Measurements from ENCODE around the gene LAMTOR3. TPM values are rescaled to one million over a fixed set of nuclear protein-coding genes. Genes with fewer than 3 reads are reported as not detected.
"Not testable (repeated sequence)": the region's sequence is repeated elsewhere in the genome, so short reads cannot be mapped to it uniquely, and the experiment has no call there.

Gene LAMTOR3
- total RNA-seq, 5 donors from 2014 or later (not counting 1 experiment from before 2014, with no cell fraction given): 17.5 to 25.0 (median 19.4) TPM

- peaks cover 4 to 8% (median 7%) of the 10 kb centered on the region in 3 donors for H3K4me1 Mint-ChIP-seq
- no peaks in the 10 kb centered on the region for H3K27me3 ChIP-seq (replicated peaks in 1 of 2; ENCODE audit: control insufficient read depth in 2 of 2, extremely low read depth in 1 of 2, insufficient read depth in 2 of 2, low read length in 1 of 2)
- peaks cover 44% of the 10 kb centered on the region for H3K36me3 Mint-ChIP-seq
- no peaks in the 10 kb centered on the region for H3K4me1 ChIP-seq (ENCODE audit: control insufficient read depth in 1 of 2, extremely low read depth in 1 of 2, insufficient read depth in 2 of 2, low read length in 2 of 2)
- ChIA-PET POLR2A (no interaction called here), CTCF (no interaction called here)
- H3K9me3 ChIP-seq: no peaks in the 10 kb centered on the region
- H3K4me3 Mint-ChIP-seq: no peak overlapping the region
- peaks cover 4 to 21% of the 10 kb centered on the region in 2 donors for H3K36me3 ChIP-seq (ENCODE audit: control insufficient read depth in 2 of 2, extremely low read depth in 1 of 2, insufficient read depth in 1 of 2, low read length in 1 of 2)
- H3K4me3 ChIP-seq (ENCODE audit: control insufficient read depth in 1 of 2, extremely low read depth in 1 of 2, low read length in 1 of 2): no peak overlapping the region
- WGBS (ENCODE audit: insufficient coverage): no CpG with 5 or more reads among the region's 2 CpGs
- H3K9me3 Mint-ChIP-seq: no peaks in the 10 kb centered on the region
- H3K27me3 Mint-ChIP-seq: no peaks in the 10 kb centered on the region
- no peak overlapping the region for H3K27ac ChIP-seq (ENCODE audit: low read length)
- no peak overlapping the region for H3K27ac Mint-ChIP-seq
- DNase-seq (no peak), ATAC-seq (replicated peaks in 1 of 4) (no peak)
These were observed 58.3 kb downstream of the LAMTOR3 start for GRCh38 chr4:99835942-99836341.

- Mint-ChIP-seq H3K4me1 (peaks cover 6 to 11% (median 7%) of the 10 kb centered on the region in 3 donors), H3K27ac (no peak overlapping the region), H3K36me3 (peaks cover 42% of the 10 kb centered on the region), H3K27me3 (no peaks in the 10 kb centered on the region), H3K9me3 (no peaks in the 10 kb centered on the region), H3K4me3 (no peak overlapping the region)
- WGBS (ENCODE audit: insufficient coverage): 100% methylated on average over 4 of the region's 7 CpGs
- ChIA-PET CTCF (interaction anchor here in 1 of 2 donors (0.7 kb wide), 1 partner anchor 31 kb away, joined by 3 read pairs; no protein-coding TSS in a partner anchor), POLR2A (no interaction called here)
- ATAC-seq (replicated peaks in 1 of 4) (no peak), DNase-seq (no peak)
- H3K4me1 ChIP-seq (ENCODE audit: control insufficient read depth in 1 of 2, extremely low read depth in 1 of 2, insufficient read depth in 2 of 2, low read length in 2 of 2): no peaks in the 10 kb centered on the region
- peaks cover 4 to 20% of the 10 kb centered on the region in 2 donors for H3K36me3 ChIP-seq (ENCODE audit: control insufficient read depth in 2 of 2, extremely low read depth in 1 of 2, insufficient read depth in 1 of 2, low read length in 1 of 2)
- H3K27me3 ChIP-seq (replicated peaks in 1 of 2; ENCODE audit: control insufficient read depth in 2 of 2, extremely low read depth in 1 of 2, insufficient read depth in 2 of 2, low read length in 1 of 2): no peaks in the 10 kb centered on the region
- H3K27ac ChIP-seq (ENCODE audit: low read length): no peak overlapping the region
- H3K4me3 ChIP-seq (ENCODE audit: control insufficient read depth in 1 of 2, extremely low read depth in 1 of 2, low read length in 1 of 2): no peak overlapping the region
- no peaks in the 10 kb centered on the region for H3K9me3 ChIP-seq
These were observed 59.7 kb downstream of the LAMTOR3 start for GRCh38 chr4:99834569-99834968.

GRCh38 chr4:99833756-99834155 is 60.5 kb downstream of the LAMTOR3 start:
- Mint-ChIP-seq H3K4me1 (peaks cover 5 to 11% (median 6%) of the 10 kb centered on the region in 3 donors), H3K36me3 (peaks cover 38% of the 10 kb centered on the region), H3K27me3 (no peaks in the 10 kb centered on the region), H3K27ac (no peak overlapping the region), H3K9me3 (no peaks in the 10 kb centered on the region), H3K4me3 (no peak overlapping the region)
- DNase-seq (no peak), ATAC-seq (replicated peaks in 1 of 4) (no peak)
- H3K9me3 ChIP-seq: no peaks in the 10 kb centered on the region
- H3K27ac ChIP-seq (ENCODE audit: low read length): no peak overlapping the region
- no peaks in the 10 kb centered on the region for H3K4me1 ChIP-seq (ENCODE audit: control insufficient read depth in 1 of 2, extremely low read depth in 1 of 2, insufficient read depth in 2 of 2, low read length in 2 of 2)
- H3K27me3 ChIP-seq (replicated peaks in 1 of 2; ENCODE audit: control insufficient read depth in 2 of 2, extremely low read depth in 1 of 2, insufficient read depth in 2 of 2, low read length in 1 of 2): no peaks in the 10 kb centered on the region
- CTCF ChIA-PET: no interaction called here
- peaks cover 4 to 17% of the 10 kb centered on the region in 2 donors for H3K36me3 ChIP-seq (ENCODE audit: control insufficient read depth in 2 of 2, extremely low read depth in 1 of 2, insufficient read depth in 1 of 2, low read length in 1 of 2)
- POLR2A ChIA-PET: no interaction called here
- 100% methylated on average over 3 of the region's 5 CpGs for WGBS (ENCODE audit: insufficient coverage)
- H3K4me3 ChIP-seq (ENCODE audit: control insufficient read depth in 1 of 2, extremely low read depth in 1 of 2, low read length in 1 of 2): no peak overlapping the region

GRCh38 chr4:99832758-99833157 is 61.5 kb downstream of the LAMTOR3 start:
- H3K4me1 ChIP-seq (ENCODE audit: control insufficient read depth in 1 of 2, extremely low read depth in 1 of 2, insufficient read depth in 2 of 2, low read length in 2 of 2): no peaks in the 10 kb centered on the region
- H3K4me3 ChIP-seq (ENCODE audit: control insufficient read depth in 1 of 2, extremely low read depth in 1 of 2, low read length in 1 of 2): no peak overlapping the region
- H3K36me3 ChIP-seq (ENCODE audit: control insufficient read depth in 2 of 2, extremely low read depth in 1 of 2, insufficient read depth in 1 of 2, low read length in 1 of 2): peaks cover 4 to 17% of the 10 kb centered on the region in 2 donors
- H3K27ac Mint-ChIP-seq: no peak overlapping the region
- no peaks in the 10 kb centered on the region for H3K9me3 ChIP-seq
- DNase-seq: no peak
- no peak overlapping the region for H3K4me3 Mint-ChIP-seq
- no peak overlapping the region for H3K27ac ChIP-seq (ENCODE audit: low read length)
- H3K9me3 Mint-ChIP-seq: no peaks in the 10 kb centered on the region
- POLR2A ChIA-PET: no interaction called here
- no CpG with 5 or more reads among the region's 3 CpGs for WGBS (ENCODE audit: insufficient coverage)
- H3K27me3 ChIP-seq (replicated peaks in 1 of 2; ENCODE audit: control insufficient read depth in 2 of 2, extremely low read depth in 1 of 2, insufficient read depth in 2 of 2, low read length in 1 of 2): no peaks in the 10 kb centered on the region
- CTCF ChIA-PET: no interaction called here
- no peak for ATAC-seq (replicated peaks in 1 of 4)
- H3K27me3 Mint-ChIP-seq: no peaks in the 10 kb centered on the region
- H3K4me1 Mint-ChIP-seq: peaks cover 0 to 19% (median 12%) of the 10 kb centered on the region in 3 donors
- peaks cover 37% of the 10 kb centered on the region for H3K36me3 Mint-ChIP-seq

GRCh38 chr4:99832321-99832720 is 61.9 kb downstream of the LAMTOR3 start:
- H3K27me3 Mint-ChIP-seq: no peaks in the 10 kb centered on the region
- ChIA-PET CTCF (no interaction called here), POLR2A (no interaction called here)
- DNase-seq (no peak), ATAC-seq (replicated peaks in 1 of 4) (no peak)
- H3K36me3 Mint-ChIP-seq: peaks cover 40% of the 10 kb centered on the region
- Histone ChIP-seq H3K27me3 (replicated peaks in 1 of 2; ENCODE audit: control insufficient read depth in 2 of 2, extremely low read depth in 1 of 2, insufficient read depth in 2 of 2, low read length in 1 of 2) (no peaks in the 10 kb centered on the region), H3K9me3 (no peaks in the 10 kb centered on the region), H3K36me3 (ENCODE audit: control insufficient read depth in 2 of 2, extremely low read depth in 1 of 2, insufficient read depth in 1 of 2, low read length in 1 of 2) (peaks cover 4 to 17% of the 10 kb centered on the region in 2 donors), H3K27ac (ENCODE audit: low read length) (no peak overlapping the region), H3K4me3 (ENCODE audit: control insufficient read depth in 1 of 2, extremely low read depth in 1 of 2, low read length in 1 of 2) (no peak overlapping the region), H3K4me1 (ENCODE audit: control insufficient read depth in 1 of 2, extremely low read depth in 1 of 2, insufficient read depth in 2 of 2, low read length in 2 of 2) (no peaks in the 10 kb centered on the region)
- no peak overlapping the region for H3K4me3 Mint-ChIP-seq
- H3K27ac Mint-ChIP-seq: no peak overlapping the region
- peaks cover 0 to 23% (median 16%) of the 10 kb centered on the region in 3 donors for H3K4me1 Mint-ChIP-seq
- H3K9me3 Mint-ChIP-seq: no peaks in the 10 kb centered on the region

- H3K27ac ChIP-seq (ENCODE audit: low read length); DNase-seq; H3K4me1 ChIP-seq (ENCODE audit: control insufficient read depth in 1 of 2, extremely low read depth in 1 of 2, insufficient read depth in 2 of 2, low read length in 2 of 2); H3K9me3 Mint-ChIP-seq; H3K36me3 ChIP-seq (ENCODE audit: control insufficient read depth in 2 of 2, extremely low read depth in 1 of 2, insufficient read depth in 1 of 2, low read length in 1 of 2); H3K27ac Mint-ChIP-seq; H3K4me3 ChIP-seq (ENCODE audit: control insufficient read depth in 1 of 2, extremely low read depth in 1 of 2, low read length in 1 of 2); H3K27me3 Mint-ChIP-seq; H3K4me3 Mint-ChIP-seq; H3K27me3 ChIP-seq (replicated peaks in 1 of 2; ENCODE audit: control insufficient read depth in 2 of 2, extremely low read depth in 1 of 2, insufficient read depth in 2 of 2, low read length in 1 of 2); H3K9me3 ChIP-seq; ATAC-seq (replicated peaks in 1 of 4): not testable (repeated sequence)
- ChIA-PET CTCF (interaction anchor here in 1 of 2 donors (0.7 to 1.5 kb wide), 3 partner anchors 18 to 22 kb away, joined by 3 to 6 read pairs (median 4); no protein-coding TSS in a partner anchor), POLR2A (interaction anchor here (0.7 to 1.0 kb wide), 2 partner anchors 12 to 51 kb away, joined by 3 to 4 read pairs; no protein-coding TSS in a partner anchor)
- H3K36me3 Mint-ChIP-seq: peaks cover 32% of the 10 kb centered on the region
- WGBS (ENCODE audit: insufficient coverage): 100% methylated on average over 3 of the region's 5 CpGs
- H3K4me1 Mint-ChIP-seq: peaks cover 16 to 43% (median 28%) of the 10 kb centered on the region in 3 donors
These were observed 64.2 kb downstream of the LAMTOR3 start for GRCh38 chr4:99830051-99830450.
